ENCODE results near the gene ZNF638.

GRCh38 chr2:71462641-71463341 lies 131.2 kb downstream of the ZNF638 start:
- TF ChIP-seq, protein P1, sequence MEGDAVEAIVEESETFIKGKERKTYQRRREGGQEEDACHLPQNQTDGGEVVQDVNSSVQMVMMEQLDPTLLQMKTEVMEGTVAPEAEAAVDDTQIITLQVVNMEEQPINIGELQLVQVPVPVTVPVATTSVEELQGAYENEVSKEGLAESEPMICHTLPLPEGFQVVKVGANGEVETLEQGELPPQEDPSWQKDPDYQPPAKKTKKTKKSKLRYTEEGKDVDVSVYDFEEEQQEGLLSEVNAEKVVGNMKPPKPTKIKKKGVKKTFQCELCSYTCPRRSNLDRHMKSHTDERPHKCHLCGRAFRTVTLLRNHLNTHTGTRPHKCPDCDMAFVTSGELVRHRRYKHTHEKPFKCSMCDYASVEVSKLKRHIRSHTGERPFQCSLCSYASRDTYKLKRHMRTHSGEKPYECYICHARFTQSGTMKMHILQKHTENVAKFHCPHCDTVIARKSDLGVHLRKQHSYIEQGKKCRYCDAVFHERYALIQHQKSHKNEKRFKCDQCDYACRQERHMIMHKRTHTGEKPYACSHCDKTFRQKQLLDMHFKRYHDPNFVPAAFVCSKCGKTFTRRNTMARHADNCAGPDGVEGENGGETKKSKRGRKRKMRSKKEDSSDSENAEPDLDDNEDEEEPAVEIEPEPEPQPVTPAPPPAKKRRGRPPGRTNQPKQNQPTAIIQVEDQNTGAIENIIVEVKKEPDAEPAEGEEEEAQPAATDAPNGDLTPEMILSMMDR (IDR thresholded peaks at IDR 0.05) = no peak
- TF ChIP-seq IRF1 (CRISPR knock-in tag; IDR thresholded peaks at IDR 0.05) (no peak), PREB (CRISPR knock-in tag; IDR thresholded peaks at IDR 0.05; ENCODE audit: borderline replicate concordance) (no peak), CREB1 (CRISPR knock-in tag; IDR thresholded peaks at IDR 0.05) (no peak), MAX (CRISPR knock-in tag; IDR thresholded peaks at IDR 0.05) (no peak), NFE2L1 (CRISPR knock-in tag; IDR thresholded peaks at IDR 0.05) (no peak), ATF1 (CRISPR knock-in tag; IDR thresholded peaks at IDR 0.05) (no peak), JUN (CRISPR knock-in tag; IDR thresholded peaks at IDR 0.05) (no peak)
- TF ChIP-seq, protein P2, sequence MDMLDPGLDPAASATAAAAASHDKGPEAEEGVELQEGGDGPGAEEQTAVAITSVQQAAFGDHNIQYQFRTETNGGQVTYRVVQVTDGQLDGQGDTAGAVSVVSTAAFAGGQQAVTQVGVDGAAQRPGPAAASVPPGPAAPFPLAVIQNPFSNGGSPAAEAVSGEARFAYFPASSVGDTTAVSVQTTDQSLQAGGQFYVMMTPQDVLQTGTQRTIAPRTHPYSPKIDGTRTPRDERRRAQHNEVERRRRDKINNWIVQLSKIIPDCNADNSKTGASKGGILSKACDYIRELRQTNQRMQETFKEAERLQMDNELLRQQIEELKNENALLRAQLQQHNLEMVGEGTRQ (CRISPR knock-in tag; IDR thresholded peaks at IDR 0.05) = no peak
